ENCODE results near the gene CLDN7.
"Not testable (repeated sequence)": the region's sequence is repeated elsewhere in the genome, so short reads cannot be mapped to it uniquely, and the experiment has no call there.

CLDN7 gene

DNA sequence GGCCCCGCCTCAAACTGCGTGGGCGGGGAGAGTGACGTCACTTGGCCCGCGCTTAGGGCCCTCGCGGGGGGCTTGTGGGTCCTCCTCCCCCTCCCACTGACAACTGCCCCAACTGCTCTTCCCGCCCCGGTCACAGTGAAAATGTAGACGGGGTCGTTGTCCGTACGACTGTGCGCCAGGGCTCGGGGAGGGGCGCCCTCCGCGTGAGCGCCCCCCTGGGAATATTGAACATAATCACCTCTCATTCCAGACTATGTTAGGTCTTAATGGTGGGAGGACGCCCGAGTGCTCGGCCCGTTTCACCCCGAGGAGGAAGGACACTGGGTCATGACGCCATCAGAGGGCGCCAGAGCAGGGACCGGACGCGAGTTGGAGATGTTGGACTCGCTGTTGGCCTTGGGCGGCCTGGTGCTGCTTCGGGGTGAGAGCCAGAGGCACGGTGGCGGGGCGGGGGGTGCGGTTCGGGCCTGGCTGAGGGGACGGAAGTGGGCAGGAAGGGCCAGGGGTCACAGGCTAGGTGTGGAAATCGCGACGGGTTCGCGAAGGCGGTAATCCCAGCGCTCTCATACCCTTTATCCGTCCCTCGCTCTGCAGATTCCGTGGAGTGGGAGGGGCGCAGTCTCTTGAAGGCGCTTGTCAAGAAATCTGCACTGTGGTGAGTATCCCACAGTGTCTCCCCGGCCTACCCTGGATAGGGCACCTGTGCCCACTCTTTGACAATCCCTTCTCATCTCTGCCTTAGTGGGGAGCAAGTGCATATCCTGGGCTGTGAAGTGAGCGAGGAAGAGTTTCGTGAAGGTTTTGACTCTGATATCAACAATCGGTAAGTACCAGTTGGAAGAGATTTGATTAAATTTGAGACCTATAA, 9.9 kb downstream of the CLDN7 start, which contains the start of gene ELP5:
ELP5 (plus strand) TSS at position 40 of the 868 bp plus-strand sequence; CDS start at position 376, 336 bp downstream.
- peak; percentile 87 for DNase-seq

DNA sequence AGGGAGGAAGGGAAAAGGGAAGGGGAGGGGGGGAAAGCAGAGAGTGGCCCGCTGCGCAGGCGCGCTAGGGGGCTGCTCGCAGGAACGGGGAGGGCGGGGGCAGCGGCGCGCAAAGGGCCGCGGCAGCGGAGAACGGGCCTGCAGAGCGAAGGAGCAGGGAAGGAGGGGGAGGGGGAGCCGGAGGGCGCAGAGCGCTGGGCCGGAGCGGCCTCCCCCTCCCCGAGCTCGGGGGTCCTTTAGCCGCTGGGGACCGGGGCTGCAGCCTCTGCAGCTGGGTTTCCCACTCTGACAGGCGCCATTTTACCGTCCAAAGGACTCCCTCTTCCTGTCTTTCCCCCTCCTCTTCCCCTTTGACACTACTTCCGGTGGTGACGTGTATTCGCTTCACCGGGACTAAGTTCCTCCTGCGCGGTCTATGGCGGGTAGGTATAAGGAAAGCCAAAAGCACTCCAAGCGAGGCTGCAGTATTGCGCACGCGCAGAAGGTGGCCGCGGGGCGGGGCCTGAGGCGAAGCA, 10.6 kb downstream of the CLDN7 start, which contains the start of gene CTDNEP1:
CTDNEP1 (minus strand) TSS at position 74 of the 515 bp plus-strand sequence. CDS start 438 bp downstream, outside the sequence.
- peak; percentile 99 for DNase-seq

DNA sequence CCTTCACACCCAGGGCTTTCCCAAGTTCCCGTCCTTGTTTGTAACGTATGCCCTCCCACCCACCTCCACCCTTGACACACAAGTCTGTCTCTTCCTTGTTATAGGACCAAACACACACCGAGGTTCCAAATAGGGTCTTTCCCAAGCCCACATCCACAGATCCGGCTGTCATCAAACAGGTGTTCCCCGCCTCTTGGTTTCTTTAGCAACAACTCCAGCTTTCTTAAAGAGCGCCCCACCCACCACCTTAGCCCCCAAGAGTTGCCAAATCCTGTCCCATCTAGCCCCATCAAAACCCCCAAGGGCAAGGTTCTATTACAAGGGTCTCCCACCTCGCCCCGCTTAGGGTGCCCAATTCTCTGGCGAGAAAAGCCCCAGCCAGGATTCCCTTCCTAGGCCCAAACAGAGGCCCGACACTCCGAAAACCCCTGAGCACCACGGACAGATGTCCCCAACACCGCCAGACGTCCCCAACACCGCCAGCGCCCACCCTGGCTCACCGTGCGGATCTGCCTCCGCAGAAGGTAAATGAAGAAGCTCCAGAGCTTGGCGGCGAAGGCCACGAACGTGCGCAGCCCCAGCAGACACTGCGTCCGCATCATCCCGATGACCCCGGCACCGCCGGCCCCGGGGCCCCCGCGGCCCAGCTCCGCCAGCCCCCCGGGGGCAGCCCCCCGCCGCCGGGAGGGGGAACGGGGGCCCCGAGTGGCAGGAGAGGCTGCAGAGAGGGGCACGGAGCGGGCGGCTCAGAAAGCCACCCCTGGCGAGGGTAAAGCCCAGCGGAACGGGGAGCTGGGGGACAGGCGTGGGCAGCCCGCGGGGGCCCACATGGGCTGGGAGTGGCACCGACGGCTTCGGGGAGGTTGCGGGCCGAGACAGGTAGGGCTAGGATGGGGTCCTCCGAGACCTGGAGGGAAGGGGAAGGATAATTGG, 11.3 kb downstream of the CLDN7 start:
- DNase-seq: no peak

DNA sequence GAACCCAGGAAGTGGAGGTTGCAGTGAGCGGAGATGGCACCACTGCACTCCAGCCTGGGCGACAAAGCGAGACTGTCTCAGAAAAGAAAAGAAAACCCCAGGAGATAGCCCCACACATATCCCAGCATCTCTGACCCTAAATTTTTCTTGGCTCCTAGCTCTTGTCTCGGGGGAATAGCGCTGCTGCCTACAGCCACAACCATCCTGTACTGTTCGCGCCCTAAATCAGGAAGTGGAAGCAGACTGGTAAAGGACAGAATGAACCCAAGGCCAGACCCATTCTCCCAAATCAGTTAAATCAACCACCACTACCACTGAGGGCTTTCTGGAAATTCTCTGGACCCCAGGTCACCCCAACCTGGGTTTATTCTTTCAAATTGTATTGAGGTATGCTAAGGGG, 12.4 kb downstream of the CLDN7 start:
- DNase-seq: no peak

DNA sequence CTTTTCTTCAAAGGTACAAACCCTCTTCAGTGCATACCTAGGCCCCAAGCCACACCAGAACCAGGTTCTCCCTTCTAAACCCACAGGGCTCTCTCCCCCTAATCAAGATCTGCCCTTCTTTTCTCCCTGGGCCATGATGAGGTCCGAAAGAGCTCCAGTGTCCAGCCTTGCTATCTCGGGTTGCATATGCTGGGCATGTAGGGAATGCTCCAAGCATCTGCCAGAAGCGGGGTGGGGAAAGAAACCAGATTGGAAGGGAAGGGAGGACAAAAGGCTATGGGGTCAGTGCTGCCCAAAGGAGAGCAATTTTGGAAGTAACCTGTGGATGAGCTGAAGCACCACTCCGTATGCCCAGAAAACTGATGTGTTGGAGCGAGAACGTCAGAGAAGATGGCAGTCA, 13.1 kb downstream of the CLDN7 start:
- no peak for DNase-seq

DNA sequence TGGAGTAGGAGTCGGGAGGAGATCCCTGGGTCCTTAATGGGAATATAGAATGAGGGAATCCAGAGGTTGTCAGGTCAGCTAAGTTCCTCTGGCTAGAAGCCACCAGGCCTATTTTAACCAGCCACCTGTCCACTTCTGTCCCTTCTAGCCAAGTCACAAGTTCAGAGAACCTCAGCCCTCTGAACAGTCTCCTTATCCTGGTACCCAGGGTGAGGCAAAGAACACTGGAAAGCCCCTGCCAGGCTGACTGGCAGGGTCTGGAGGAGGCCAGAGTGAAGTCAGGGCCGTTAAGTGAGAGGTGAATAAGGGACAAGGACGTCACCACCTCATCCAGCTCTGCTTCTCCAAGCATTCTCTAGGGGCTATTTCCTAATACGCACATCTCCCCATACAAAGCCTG, 13.5 kb downstream of the CLDN7 start:
- DNase-seq: no peak

DNA sequence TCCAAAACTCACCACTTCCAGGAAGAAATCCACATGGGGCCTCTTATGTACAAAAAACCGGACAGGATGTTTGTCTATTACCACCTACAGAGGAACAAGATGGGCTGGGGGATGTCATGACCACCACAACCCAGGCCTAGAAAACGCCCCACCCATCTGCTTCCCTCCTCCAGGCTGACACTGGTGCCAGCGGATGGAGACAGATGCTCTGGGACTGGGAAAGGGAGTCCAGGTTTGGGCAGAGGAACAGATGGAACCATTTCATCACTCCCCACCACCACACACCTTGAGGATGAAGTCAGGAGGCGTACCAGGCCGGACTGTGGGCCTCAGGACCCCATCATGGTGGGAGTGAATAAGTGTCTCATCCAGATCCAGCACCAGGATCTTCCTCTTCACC, 15.5 kb downstream of the CLDN7 start:
- DNase-seq: no peak

DNA sequence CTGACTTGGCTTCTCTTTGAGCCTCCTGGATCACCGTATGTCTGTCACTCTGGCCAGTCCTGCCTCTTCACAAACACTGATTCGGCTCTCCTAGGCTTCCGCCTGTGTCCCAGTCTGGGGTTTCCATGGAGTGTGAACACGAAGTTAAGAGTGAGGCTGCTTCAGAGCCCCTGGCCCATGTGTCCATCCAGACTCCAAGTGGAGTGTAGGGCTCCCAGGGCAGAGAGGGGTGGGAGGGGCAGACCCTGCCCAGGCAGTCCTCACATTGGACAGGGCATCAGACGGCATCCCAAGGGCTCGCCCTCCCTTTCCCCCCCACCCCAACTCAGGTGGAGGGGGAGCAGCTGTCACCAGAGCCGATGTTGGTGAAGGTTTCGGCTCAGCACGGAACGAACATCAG, 18.4 kb downstream of the CLDN7 start:
- DNase-seq: not testable (repeated sequence)

DNA sequence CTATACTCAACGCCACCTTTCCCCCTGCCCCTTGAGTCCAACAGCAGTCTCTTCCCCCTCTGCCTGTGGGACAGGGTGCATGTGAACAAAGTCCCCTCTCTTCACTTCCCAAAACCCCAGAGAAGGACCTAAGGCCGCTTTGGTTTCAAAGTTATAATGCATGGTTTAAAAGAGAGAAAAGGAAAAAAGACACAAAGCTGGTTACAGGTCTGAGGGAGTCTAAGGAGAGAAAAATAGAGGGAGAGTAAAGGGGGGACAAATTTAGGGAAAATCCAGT, 18.9 kb downstream of the CLDN7 start:
- DNase-seq: no peak

DNA sequence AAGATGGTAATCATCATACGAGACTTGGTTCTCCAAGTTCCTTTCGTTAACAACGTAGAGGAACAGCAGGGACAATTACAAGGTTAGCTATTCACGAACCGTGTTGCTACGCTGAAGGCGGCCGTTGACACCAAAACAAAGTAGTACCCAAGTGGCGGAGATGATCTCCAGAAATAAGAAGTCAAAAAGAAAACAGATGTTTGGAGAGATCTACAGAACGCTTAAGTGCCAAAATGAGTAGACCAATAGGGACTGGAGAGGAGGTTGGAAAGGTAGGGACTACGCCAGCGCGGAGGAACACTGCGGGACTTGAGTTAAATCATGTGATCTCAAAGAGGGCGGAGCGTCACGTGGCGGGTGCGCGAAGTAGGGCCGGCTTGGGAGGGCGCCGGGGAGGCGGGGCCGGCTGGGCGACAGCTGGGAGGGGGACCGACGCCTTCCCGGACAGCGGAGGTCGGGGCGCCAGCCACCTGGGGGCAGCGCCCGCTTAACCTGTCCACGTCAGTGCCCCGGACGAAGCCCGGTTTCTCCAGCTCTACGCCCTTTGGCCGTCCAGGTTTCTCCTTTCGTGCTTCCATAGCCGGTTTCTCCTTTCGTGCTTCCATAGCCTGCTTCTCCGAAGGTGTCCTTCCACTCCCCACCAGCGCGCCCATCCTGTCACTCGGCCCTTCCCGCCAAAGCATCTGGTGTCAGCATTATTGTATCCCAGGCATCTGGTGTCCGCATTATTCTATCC, 19.4 kb downstream of the CLDN7 start:
- peak; percentile 87 for DNase-seq

DNA sequence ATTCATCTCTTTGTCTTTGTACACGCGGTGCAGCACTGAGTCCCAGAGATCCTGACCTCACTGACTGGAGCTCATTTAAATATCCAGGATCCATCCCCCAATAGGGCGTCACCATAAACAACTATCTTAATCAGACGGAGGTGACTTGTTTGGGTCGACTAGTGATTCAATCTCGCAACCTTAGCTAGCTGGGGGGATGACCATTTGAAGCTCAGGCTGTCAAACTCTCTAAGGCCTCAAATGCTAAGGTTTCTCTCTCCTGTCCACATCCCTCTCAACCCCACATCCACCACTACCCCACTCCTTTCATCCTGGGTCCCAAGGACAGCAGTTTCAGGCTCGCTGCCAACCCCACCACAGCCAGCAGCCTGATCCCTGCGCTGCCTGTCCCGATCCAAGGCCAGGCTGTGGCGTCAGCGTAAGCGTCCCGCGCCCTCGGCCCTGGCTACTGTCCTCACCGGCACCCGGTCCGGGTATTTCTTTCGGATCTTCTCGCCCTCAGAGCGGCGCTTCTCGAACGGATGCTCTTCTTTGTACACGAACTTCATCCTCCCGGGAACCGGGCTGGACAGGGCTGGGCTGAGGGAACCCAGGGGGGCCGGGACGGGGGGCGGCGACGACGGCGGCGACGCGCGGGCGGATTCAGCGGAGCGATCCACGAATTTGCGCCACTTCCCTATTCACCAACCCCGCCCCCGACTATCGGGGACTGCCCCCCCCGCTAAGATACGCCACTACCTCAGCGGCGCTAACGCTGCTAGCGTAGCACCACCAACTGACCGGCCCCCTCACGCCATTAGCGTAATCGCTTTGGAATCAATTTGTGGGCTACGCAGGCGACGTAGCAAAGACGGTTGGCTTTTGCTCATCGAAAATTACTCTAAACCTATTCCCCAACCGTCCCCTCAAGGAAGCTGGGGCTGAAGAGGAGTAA, 20.2 kb downstream of the CLDN7 start, which contains the start of gene GABARAP:
GABARAP (minus strand) TSS at position 667 of the 934 bp plus-strand sequence; CDS start at position 548, 119 bp downstream.
- DNase-seq: peak; percentile 79

DNA sequence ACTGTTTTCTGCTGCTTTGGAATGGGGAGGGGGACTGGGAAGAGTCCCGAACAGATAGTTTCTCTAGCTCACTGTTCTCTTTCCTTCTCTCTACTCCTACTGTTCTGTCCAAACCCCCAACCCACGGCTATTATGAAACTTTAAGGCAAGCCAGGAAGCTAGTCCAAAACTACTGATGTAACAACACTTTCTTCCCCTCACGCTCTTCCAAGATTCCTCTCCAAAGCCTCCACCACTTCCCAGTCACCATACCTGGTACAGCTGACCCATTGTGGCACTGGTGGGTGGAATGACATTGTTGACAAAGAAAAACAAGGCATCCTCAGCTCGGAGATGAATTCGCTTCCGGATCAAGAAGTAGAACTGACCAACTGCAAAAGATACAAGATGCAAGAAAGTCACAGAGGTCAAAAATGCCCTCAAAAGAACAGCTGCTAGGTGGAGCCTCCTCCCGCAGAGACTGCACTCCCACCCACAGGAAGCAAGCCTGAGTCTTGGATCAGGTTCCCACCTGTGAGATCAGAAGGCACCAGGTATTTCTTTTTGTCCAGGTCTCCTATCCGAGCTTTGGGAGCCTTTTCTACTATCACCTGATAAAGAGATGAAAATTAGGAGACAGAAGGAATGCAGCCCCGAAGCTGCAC, 21.1 kb downstream of the CLDN7 start:
- DNase-seq: no peak

DNA sequence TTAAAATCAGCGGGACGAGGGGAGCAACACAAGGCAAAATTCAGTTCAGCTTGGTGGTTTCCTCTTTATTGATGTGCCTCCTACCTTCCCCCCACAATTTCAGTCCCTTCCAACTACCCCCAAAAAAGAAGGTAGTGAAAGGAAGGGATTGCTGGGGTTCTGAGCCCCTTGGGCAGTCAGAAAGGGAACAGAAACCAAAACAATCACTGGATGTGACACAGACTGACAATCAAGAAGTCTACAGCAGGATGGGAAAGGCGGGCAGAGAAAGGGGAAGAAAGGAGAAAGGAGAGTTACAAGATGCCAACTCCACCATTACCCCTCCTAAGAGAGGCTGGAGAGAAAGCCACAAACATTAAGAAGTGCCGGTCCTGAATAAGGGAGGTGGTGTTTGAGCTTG, 21.9 kb downstream of the CLDN7 start:
- DNase-seq: no peak

DNA sequence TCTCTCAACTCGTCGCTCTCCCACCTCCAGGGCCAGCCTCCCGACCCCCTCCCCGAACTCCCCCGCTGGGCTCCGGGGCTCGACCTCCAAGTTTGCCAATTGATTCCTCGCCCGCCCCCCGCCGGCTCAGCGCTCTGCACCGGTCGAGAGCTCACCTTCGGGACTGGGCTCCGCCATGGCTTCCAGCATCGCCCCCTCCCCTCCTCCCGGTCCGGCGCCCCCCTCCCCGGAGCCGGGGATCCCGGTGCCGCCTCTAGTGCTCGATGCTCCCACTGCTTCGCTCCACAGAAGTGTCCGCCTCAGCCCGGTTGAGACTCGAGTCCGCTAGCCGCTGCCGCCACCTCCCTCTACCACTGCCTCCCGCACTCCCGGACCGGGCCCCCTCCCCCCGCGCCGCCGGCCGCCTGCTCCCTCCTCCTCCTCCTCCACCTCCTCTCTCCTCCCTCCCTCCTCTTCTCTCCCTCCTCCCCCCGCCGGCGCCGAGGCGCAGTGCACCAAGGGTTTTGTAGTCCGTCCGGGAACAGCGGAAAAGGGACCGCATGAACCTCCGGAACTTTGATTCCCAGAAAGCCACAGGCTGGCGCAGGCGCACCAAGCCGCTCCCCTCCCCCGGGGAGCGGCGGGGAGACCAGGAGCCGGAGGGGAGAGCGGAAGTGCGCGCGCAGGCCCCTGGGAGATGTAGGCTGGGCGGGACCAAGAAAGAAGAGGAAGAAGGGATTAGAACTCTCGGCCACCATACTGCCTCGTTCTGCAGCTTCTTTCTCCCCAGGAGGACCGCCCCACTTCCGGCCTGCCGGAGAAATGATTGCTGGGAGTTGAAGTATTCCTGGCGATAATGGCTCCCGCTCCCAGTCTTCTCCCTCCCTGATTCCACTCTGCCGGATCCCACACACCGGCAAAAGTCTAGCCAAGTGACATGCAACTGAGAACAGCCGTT, 22.9 kb downstream of the CLDN7 start, which contains the start of gene PHF23:
PHF23 (minus strand) TSS at position 367 of the 937 bp plus-strand sequence; CDS start at position 189, 178 bp downstream.
- peak; percentile 99 for DNase-seq

DNA sequence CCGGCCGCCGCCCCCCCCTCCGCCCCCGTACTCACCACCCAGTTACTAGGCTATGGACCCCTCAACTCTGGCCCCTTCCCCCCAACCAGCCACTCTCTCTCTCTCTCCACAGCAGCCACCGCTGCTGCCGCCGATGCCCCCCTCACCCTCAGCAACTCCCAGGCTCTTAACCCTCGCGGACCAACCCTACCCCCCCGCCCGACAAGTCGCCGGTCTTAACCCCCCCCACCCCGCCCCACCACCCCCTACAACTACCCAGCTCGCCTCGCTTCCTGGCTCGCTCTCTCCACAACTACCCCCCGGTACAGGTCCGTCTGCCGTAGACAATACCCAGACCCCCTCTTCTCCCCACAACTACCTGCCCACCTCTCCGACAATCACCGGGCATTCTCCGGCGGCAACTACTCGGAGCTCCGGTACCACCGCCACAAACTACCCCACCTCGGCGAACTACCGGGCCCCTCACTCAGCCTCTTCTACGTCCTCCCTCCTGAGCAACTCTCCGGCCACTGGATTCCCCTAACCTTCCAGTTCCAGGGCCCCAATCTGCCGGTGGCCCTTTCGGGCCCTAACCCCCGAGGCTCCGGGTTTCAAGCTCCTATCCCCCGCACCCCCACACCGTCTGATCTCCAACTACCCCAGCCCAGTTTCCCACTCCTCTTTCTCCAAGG, 23.7 kb downstream of the CLDN7 start:
- DNase-seq: no peak

DNA sequence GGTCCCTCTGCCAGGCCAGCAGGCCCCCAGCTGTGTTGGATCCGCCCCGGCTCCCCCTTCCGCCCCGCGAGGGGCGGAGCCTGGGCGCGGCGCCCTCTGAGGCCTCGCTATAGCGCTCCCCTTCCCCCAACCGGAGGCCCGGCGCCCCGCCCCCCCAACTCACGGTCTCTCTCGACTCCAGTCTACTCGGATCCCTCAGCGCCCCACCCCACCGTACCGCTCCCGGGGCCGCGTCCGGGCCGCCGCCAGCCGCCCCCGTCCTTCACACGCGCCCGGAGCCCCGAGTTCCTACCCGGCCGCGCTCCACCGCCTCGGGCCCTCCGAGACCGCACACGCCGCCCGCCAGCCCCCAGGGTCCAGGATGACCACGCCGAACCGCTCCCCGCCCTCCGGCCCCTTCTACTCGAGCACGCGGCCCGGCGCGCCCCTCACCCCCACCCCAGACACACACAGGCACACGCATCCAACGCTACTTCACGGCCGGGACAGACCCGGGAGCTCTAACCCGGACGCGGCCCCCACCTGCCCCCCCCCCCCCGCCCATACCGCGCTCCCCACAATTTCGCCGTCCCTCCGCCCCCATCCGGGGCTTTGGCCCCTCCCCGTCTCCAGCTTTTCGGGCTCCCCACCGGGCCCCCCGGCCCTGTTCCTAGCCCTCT, 24.4 kb downstream of the CLDN7 start:
- DNase-seq: peak; percentile 53

DNA sequence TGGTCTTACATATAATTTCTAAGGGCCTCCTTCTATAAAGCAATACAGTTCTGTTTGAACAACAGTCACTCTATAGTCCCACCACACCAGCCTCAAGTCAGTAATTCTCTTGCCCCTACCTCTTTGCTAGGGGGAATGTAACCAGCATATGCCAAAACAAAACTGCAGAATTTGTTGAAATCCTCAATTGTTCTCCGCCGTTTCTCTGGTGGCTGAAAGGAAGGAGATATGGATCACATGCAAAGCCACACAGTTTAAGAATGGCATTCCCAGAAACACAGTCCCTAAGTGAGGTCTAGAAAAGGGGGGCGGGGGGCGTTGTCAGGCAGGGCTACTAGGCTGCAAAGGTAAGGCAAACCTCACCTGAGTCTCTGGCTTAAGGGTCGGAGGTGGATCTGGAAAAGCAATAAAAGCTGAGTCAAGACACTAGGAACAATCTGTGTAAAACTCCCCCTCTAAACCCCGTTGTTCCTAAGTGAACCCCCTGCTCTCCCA, 25.0 kb downstream of the CLDN7 start:
- DNase-seq: no peak

DNA sequence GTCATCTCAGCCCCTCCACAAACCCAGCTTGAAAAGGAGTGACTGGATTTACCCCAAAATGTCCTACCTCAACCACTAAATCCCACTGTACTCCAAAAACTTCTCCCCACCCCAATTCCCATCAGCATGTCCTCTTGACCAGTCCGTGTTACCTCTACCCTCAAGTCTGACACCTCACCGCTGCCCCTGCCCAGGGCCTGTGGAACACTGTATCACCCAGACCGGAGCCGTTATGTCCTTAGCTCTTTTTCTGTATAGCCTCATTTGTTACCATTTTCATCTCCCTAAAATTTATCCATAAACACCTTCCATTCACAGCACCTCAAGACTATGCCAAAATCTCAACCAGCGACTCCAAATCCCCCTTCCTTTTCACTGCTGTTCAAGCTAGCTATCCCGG, 25.5 kb downstream of the CLDN7 start:
- DNase-seq: no peak

Data from GDM1 (cell line).